Urothelium cell line (cell line): ENCODE results near the gene DOCK3.
"Not testable (repeated sequence)": the region's sequence is repeated elsewhere in the genome, so short reads cannot be mapped to it uniquely, and the experiment has no call there.

Experiments
- DNase-seq: peaks from one replicate; pipeline ENCODE4 v3.0.0; 2011; ENCODE audit warnings: low spot score, mixed read lengths
- FAIRE-seq: peaks from 2 replicates; lab custom pipeline; 2011; peaks lifted over from hg19 to GRCh38; lab: Jason Lieb, UNC

The DOCK3 gene

GRCh38 chr3:51381333-51381705, 706.6 kb downstream of the DOCK3 start:
- no peak for FAIRE-seq
- DNase-seq = no peak

- FAIRE-seq (no peak), DNase-seq (no peak)
Measured at GRCh38 chr3:51382076-51382745, 707.5 kb downstream of the DOCK3 start.

GRCh38 chr3:51382947-51383578, 708.3 kb downstream of the DOCK3 start:
- DNase-seq = no peak
- FAIRE-seq = no peak

- FAIRE-seq (peak; percentile 55), DNase-seq (peak; percentile 41)
Measured at GRCh38 chr3:51384055-51384725, 709.5 kb downstream of the DOCK3 start.

DNA sequence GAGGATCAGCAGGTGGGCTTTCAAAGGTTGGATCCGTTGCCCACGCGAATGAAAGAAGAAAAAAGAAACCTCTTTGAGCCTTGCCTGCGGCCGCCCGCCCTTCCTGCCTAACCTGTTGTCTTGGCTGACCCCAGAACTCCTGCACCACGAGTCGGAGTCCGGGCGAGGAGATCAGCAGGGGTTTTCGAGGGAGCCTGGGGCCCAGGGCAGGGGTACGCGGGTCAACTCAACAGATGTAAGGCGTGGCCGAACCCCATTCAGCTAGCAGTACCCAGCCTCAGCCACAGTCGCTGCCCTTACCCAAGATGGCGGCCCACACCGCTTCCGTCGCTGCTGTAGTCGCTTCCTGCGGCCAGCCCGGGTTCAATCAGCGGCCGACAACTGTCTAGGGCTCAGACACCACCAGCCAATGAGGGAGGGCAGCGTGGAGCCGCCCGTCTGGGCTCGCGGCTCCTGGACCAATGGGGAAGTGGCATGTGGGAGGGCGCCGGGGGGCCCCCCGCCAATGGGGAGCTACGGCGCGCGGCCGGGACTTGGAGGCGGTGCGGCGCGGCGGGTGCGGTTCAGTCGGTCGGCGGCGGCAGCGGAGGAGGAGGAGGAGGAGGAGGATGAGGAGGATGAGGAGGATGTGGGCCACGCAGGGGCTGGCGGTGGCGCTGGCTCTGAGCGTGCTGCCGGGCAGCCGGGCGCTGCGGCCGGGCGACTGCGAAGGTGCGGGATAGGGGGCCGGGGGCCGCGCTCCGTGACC, 710.2 kb downstream of the DOCK3 start, which contains the start of gene MANF:
Gene MANF (plus strand): TSS at position 566 of the 748 bp plus-strand sequence. CDS start 52 bp downstream, at position 618.
- DNase-seq (peak; percentile 100), FAIRE-seq (peak; percentile 97)

DNA sequence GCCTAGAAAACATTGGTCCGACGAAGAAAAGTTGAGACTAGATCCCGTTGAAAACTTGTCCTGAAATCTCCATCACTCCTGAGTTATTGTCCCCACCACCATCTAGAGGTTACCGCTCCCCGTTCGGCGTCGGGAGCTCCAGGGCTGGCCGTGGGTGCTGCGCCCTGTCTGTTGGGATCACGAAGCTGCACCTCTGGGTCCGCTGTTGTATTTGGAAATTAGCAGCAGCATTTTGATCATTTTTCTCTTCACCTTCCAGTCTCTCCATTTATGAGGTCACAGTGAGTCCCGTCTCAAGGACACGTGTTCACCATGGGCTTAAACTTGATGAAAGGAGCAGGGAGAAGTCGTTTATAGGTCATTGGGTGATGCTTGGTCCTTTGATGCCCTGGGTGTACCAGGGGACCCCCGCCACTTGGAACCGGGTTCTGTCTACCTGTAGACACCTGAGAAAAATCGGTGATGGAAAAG, 710.9 kb downstream of the DOCK3 start:
- DNase-seq (no peak), FAIRE-seq (no peak)

GRCh38 chr3:51386159-51386851, 711.6 kb downstream of the DOCK3 start:
- FAIRE-seq (no peak), DNase-seq (no peak)

DNA sequence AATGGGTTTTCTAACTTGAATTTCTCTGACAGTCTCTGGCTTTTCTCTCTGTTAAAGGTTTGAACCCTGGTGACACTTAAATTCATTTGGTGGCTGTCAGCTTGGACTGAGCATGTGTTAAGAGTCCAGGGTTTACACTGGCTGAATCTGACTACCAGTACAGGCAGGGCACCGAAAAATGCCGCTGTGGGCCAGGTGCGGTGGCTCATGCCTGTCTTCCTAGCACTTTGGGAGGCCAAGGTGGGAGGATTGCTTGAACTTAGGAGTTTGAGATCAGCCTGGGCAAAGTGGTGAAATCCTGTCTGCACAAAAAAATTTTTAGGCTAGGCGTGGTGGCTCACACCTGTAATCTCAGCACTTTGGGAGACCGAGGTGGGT, 712.1 kb downstream of the DOCK3 start:
- no peak for DNase-seq
- FAIRE-seq = no peak

DNA sequence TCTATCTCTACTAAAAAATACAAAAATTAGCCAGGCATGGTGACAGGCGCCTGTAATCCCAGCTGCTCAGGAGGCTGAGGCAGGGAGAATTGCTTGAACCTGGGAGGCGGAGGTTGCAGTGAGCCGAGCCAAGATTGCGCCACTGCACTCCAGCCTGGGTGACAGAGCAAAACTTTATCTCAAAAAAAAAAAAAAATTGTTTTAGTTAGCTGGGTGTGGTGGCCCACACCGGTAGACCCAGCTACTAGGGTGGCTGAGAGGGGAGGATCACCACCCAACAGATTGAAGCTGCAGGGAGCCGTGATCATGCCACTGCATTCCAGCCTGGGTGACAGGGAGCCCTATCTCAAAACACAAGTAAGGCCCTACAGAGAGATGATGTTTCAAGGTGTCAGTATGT, 712.6 kb downstream of the DOCK3 start:
- not testable (repeated sequence) for DNase-seq

GRCh38 chr3:51388286-51389029, 713.7 kb downstream of the DOCK3 start:
- DNase-seq (peak; percentile 16), FAIRE-seq (no peak)

More for the DNA sequence above, 712.6 kb downstream of the DOCK3 start:
- not testable (repeated sequence) for FAIRE-seq

- no peak for FAIRE-seq
- peak; percentile 64 for DNase-seq
Measured at GRCh38 chr3:51389423-51390183, 714.9 kb downstream of the DOCK3 start.

DNA sequence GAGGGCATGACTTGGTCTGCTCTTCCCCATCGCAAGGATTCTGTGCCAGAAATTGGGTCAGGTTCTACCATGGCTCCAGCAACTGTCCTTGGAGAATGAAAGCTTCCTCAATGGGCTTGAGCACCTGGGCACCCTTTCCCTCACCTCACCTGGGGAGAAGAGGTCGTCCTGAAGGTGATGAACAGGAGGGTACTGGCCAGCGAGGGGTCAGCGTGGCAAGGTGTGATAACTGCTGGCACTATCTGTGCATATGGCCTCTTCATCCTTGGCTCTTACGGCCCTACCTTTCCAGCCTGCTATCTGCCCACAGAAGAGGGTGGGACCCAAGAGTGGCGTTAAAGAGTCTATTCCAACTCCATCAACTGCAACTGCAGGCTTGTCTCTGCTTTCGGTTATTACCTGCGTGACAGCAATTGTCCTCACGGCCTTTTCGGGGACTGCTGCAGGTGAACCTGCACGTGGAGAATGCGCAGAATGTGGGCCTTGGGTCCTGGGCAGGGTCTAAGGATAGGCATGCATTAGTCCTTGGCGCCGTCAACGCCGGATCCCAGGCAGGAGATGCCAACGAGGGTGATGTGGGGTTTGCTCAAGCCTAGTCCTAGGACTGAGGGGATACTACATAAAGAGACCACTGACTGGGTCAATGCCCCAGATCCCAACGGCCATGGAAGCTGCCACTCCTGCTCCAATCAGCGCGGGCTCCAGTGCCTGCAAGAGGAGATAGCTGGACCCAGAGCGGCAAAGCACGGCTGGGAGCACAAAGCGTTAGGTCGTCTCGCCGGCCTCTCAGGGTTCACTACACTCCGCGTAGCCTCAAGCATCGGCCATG, 715.7 kb downstream of the DOCK3 start:
- FAIRE-seq (no peak), DNase-seq (no peak)

- peak; percentile 89 for FAIRE-seq
- DNase-seq = peak; percentile 97
Measured at GRCh38 chr3:51391075-51391565, 716.4 kb downstream of the DOCK3 start, which contains the start of gene RBM15B. Gene RBM15B (plus strand): TSS chr3:51391285. CDS start chr3:51391400, 115 bp downstream.

GRCh38 chr3:51391566-51392354, 717.0 kb downstream of the DOCK3 start:
- no peak for FAIRE-seq

GRCh38 chr3:51392355-51393133, 717.8 kb downstream of the DOCK3 start:
- FAIRE-seq (no peak), DNase-seq (no peak)

More at GRCh38 chr3:51391566-51392354, 717.0 kb downstream of the DOCK3 start:
- peak; percentile 34 for DNase-seq

DNA sequence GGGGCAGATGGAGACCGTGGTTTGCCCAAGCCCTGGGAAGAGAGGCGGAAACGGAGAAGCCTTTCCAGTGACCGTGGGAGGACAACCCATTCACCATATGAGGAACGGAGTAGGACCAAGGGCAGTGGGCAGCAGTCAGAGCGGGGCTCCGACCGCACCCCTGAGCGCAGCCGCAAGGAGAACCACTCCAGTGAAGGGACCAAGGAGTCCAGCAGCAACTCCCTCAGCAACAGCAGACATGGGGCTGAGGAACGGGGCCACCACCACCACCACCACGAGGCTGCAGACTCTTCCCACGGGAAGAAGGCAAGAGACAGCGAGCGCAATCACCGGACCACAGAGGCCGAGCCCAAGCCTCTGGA, 718.4 kb downstream of the DOCK3 start:
- no peak for DNase-seq

More for the DNA sequence above, 718.4 kb downstream of the DOCK3 start:
- no peak for FAIRE-seq
